NCI-H82 treated with DMSO at 0.1 percent for 48 hours (cell line): ENCODE results near the gene PLRG1.
"Not testable (repeated sequence)": the region's sequence is repeated elsewhere in the genome, so short reads cannot be mapped to it uniquely, and the experiment has no call there.

Experiments
- DNase-seq: peaks from one replicate; lab custom pipeline; 2025; ENCODE audit not compliant: unreplicated experiment; lab: John Stamatoyannopoulos, UW

PLRG1 gene

GRCh38 chr4:154549894-154550790, at the start of gene PLRG1:
Gene PLRG1, minus strand, starts transcription at chr4:154550400. Its CDS starts 92 bp downstream, at chr4:154550308.
- DNase-seq: peak; percentile 60

GRCh38 chr4:154597798-154598774, 47.9 kb upstream of the PLRG1 start:
- DNase-seq: no peak

GRCh38 chr4:154597281-154597680, 47.1 kb upstream of the PLRG1 start:
- not testable (repeated sequence) for DNase-seq

- DNase-seq: no peak
Observed at GRCh38 chr4:154595807-154596206, 45.6 kb upstream of the PLRG1 start.

- DNase-seq: not testable (repeated sequence)
Observed at GRCh38 chr4:154594343-154594742, 44.1 kb upstream of the PLRG1 start.

GRCh38 chr4:154593868-154594267, 43.7 kb upstream of the PLRG1 start:
- no peak for DNase-seq

GRCh38 chr4:154591890-154592289, 41.7 kb upstream of the PLRG1 start:
- no peak for DNase-seq

GRCh38 chr4:154590329-154591006, 40.3 kb upstream of the PLRG1 start, which contains the start of gene FGA:
Gene FGA, minus strand, starts transcription at chr4:154590742. Its CDS starts 55 bp downstream, at chr4:154590687.
- DNase-seq: no peak

GRCh38 chr4:154589296-154590197, 39.3 kb upstream of the PLRG1 start:
- no peak for DNase-seq

- DNase-seq: no peak
Observed at GRCh38 chr4:154588198-154588597, 38.0 kb upstream of the PLRG1 start.

GRCh38 chr4:154586296-154587033, 36.3 kb upstream of the PLRG1 start:
- no peak for DNase-seq

GRCh38 chr4:154585369-154586018, 35.3 kb upstream of the PLRG1 start:
- DNase-seq: no peak

- DNase-seq: no peak
Observed at GRCh38 chr4:154584259-154584658, 34.1 kb upstream of the PLRG1 start.

GRCh38 chr4:154583677-154584076, 33.5 kb upstream of the PLRG1 start:
- no peak for DNase-seq

- DNase-seq: no peak
Observed at GRCh38 chr4:154583230-154583629, 33.0 kb upstream of the PLRG1 start.

- DNase-seq: no peak
Observed at GRCh38 chr4:154582723-154583122, 32.5 kb upstream of the PLRG1 start.

GRCh38 chr4:154579927-154580326, 29.7 kb upstream of the PLRG1 start:
- no peak for DNase-seq

GRCh38 chr4:154578919-154579318, 28.7 kb upstream of the PLRG1 start:
- no peak for DNase-seq

- no peak for DNase-seq
Observed at GRCh38 chr4:154577324-154577723, 27.1 kb upstream of the PLRG1 start.
